Lower leg skin (tissue), 3 donors: ENCODE data around the gene ACOX1.

Source experiments
- POLR2A ChIP-seq, 2 donors: fragments of 450-650 bp; IDR thresholded peaks; one replicate each; pipeline ENCODE4 v1.6.1; 2016 to 2017; ENCODE audit warnings: antibody characterized with exemption in 2 of 2, mild to moderate bottlenecking in 1 of 2, moderate library complexity in 1 of 2
- TF ChIP-seq, protein P1 (sequence below), 3 donors: fragments of 450-650 bp; IDR thresholded peaks; one replicate each; pipeline ENCODE4 v1.5.1; 2016; ENCODE audit warnings: antibody characterized with exemption in 3 of 3, mild to moderate bottlenecking in 3 of 3, moderate library complexity in 2 of 3

DNA sequence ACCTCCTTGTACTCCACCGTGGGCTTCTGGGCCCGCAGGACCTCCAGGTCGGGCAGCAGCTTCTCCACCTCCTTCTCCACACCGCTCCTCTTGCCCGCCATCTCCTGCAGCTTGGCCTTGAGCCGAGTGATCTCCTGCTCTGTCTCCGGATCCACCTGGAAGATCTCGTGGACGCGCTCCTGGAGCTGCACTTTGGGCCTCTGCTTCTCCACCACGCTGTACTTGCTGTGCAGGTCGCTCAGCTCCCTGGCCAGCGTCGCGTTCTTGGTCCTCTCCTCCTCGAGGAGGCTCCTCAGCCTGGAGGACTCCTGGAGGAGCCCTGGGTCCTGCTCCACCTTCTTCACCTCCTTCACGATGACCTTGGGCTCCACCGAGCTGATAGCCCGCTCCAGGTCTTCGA lies 30.5 kb upstream of the ACOX1 start:
- TF ChIP-seq, protein P1, sequence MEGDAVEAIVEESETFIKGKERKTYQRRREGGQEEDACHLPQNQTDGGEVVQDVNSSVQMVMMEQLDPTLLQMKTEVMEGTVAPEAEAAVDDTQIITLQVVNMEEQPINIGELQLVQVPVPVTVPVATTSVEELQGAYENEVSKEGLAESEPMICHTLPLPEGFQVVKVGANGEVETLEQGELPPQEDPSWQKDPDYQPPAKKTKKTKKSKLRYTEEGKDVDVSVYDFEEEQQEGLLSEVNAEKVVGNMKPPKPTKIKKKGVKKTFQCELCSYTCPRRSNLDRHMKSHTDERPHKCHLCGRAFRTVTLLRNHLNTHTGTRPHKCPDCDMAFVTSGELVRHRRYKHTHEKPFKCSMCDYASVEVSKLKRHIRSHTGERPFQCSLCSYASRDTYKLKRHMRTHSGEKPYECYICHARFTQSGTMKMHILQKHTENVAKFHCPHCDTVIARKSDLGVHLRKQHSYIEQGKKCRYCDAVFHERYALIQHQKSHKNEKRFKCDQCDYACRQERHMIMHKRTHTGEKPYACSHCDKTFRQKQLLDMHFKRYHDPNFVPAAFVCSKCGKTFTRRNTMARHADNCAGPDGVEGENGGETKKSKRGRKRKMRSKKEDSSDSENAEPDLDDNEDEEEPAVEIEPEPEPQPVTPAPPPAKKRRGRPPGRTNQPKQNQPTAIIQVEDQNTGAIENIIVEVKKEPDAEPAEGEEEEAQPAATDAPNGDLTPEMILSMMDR (IDR thresholded peaks at IDR 0.05) = no peak
- TF ChIP-seq POLR2A (IDR thresholded peaks at IDR 0.05) = no peak
